GM21737 (cell line): ENCODE results near the gene MLIP.
"Not testable (repeated sequence)": the region's sequence is repeated elsewhere in the genome, so short reads cannot be mapped to it uniquely, and the experiment has no call there.

Experiments used
- ATAC-seq: cut with Tn5 transposase; IDR thresholded peaks from one replicate; pipeline ENCODE4 v1.9.1; 2021; ENCODE audit warnings: mild to moderate bottlenecking, moderate library complexity; ENCODE audit not compliant: unreplicated experiment

The MLIP gene

DNA sequence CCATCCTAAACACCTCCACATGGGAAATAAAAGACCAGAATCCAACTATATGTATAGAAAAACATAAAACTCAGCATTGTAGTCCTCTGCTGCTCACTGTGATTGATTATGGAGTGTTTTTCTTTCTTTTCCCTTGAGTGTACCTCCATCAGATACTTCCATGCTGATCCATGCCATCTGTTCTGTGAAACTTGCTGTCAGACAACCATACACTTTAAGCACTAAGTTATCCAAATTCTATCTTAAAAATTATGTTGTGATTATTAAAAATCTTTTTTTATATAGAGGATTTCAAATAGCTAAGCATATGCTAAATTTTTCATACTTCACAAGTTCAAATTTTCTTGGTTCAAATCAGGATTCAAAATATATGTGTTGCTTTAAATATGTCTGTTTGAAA is 105.1 kb downstream of the MLIP start:
- no peak for ATAC-seq

- no peak for ATAC-seq
Observed at GRCh38 chr6:54217018-54217417, 105.8 kb downstream of the MLIP start.

DNA sequence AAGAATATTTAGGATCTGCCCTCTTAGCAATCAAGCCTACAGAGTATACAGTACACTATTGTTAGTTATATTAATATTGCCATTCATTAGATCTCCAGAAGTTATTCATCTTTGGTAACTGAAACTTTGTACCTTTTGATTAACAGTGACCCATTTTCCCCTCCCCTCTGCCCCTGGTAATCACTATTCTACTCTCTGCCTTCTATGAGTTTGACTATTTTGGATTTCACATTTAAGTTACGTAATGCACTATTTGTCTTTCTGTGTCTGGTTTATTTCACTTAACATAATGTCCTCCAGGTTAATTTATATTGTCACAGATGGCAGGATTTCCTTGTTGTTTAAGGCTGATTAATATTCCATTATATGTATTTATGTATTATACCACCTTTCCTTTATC is 111.0 kb downstream of the MLIP start:
- ATAC-seq: no peak

- ATAC-seq: no peak
Observed at GRCh38 chr6:54232703-54233102, 121.5 kb downstream of the MLIP start.

GRCh38 chr6:54234539-54234938 is 123.3 kb downstream of the MLIP start:
- no peak for ATAC-seq

- no peak for ATAC-seq
Observed at GRCh38 chr6:54236984-54237383, 125.7 kb downstream of the MLIP start.

- no peak for ATAC-seq
Observed at GRCh38 chr6:54238396-54238795, 127.2 kb downstream of the MLIP start.

- no peak for ATAC-seq
Observed at GRCh38 chr6:54243699-54244098, 132.5 kb downstream of the MLIP start.

DNA sequence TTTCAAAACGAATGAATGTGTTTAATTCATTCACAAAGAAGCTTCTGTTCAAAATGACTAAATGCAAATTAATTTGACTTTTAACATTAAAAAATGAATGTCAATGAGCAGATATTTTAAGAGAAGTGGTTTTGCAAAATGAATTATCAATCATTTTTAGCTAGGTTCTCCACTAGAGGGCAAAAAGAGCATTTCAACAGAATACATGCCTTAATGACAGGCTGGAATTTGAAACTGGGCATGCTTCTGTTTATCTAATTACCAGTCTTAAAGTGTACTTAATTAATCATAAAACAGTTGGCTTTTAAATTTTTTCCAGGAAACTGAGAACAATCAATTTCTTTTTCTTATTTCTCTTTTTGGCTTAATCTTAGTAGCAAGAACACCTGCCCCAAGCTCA is 133.2 kb downstream of the MLIP start:
- ATAC-seq: no peak

GRCh38 chr6:54245265-54245664 is 134.0 kb downstream of the MLIP start:
- no peak for ATAC-seq

DNA sequence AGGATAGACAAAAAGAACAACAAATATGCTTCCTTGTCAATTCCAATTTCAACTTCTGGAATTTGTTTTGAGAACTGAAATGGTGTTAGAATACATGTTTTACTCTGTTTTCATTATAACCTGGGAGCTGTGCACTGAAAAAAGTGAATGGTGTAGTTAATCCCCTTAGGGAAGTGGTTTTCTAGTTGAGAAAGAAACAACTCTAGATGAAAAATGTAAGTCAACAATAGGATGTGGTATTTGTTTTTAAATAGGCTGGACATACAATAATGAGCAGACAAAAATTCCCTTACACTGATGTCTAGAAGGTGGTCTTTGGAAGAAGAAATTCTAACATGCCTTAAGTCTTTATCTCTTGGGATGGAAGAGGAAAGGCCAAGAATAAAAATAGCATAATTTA is 137.1 kb downstream of the MLIP start:
- ATAC-seq: no peak

DNA sequence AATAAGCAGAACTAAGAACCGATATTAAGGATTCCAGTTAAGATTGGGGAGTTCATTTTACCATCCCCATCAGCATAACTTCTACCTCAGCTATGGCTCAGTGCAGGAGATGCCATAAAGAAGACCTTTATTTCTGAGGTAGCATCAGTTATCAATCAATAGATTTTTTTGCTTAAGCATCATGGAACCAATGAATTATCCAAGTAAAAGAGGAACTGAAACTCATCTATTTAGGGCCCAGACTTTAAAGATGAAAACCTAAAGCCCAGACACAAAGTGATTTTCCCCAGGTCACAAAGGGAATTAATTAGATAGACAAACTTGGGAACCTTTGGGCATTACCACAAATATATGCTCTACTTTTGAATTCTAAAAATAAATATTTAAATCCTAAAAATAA is 137.8 kb downstream of the MLIP start:
- no peak for ATAC-seq

DNA sequence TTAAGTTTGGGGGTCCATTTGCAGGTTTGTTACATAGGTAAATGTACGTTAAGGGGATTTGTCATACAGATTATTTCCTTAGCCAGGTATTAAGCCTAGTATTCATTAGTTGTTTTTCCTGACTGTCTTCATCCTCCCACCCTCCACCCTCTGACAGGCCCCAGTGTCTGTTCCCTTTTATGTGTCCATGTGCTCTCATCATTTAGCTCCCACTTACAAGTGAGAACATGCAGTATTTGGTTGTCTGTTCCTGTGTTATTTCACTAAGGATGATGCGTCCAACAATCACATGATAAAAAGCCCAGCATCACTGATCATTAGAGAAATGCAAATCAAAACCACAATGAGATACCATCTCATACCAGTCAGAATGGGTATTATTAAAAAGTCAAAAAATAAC is 138.6 kb downstream of the MLIP start:
- not testable (repeated sequence) for ATAC-seq

DNA sequence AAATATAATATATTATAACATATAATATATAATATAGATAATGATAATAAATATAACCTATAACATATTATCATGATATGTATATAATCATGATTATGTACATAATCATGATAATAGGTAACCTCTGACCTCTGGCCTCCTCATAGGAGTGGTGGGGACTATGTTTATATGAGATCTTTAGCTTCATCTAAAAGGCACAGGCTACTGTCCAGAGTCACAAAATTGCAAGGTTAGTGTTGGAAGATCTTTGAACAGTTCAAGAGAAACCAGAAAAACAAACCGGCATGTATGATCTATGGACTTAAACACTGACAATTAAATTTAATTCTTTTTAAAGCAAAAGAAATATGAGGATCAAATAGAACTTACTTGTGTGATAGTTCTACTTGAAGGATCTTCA is 141.3 kb downstream of the MLIP start:
- ATAC-seq: no peak

- no peak for ATAC-seq
Observed at GRCh38 chr6:54252916-54253315, 141.7 kb downstream of the MLIP start.

DNA sequence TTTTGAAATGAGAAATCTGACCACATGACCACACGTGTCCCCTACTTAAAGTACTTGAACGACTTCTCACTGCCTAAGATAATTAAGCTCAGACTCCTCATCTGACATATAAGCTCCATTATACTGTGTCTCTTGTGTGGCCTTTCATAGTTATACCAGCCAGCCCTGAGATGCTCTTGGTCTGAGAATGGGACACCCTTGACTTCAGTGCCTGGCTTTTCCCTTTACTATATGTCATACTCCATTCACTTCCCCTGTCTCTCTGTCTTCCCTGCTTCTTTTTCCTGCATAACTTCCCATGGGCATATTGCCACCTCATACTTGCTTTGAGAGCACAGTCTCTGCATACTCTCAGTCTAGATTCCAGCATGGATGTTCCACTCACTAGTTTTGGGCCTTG is 143.6 kb downstream of the MLIP start:
- ATAC-seq: no peak

- no peak for ATAC-seq
Observed at GRCh38 chr6:54255886-54256285, 144.6 kb downstream of the MLIP start.

DNA sequence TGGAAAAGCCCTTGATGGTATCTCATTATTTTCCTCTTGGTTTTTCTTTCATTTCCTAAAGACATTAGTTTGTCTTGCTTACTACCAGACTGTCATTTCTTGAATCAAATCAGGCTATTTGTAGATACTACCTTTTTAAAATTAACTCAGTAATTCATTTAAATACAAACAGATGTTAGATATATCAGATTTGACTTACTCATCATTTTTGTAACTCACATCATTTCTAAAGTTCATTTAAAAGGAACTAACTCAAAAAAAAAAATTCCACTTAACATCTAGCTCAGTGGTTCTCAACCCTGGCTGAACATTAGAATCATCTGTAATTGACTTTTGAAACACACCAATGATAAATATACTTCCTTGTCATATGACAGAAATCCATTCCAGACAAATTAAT is 148.8 kb downstream of the MLIP start:
- no peak for ATAC-seq

GRCh38 chr6:54262499-54262898 is 151.3 kb downstream of the MLIP start:
- ATAC-seq: no peak

GRCh38 chr6:54262971-54263370 is 151.7 kb downstream of the MLIP start:
- no peak for ATAC-seq

DNA sequence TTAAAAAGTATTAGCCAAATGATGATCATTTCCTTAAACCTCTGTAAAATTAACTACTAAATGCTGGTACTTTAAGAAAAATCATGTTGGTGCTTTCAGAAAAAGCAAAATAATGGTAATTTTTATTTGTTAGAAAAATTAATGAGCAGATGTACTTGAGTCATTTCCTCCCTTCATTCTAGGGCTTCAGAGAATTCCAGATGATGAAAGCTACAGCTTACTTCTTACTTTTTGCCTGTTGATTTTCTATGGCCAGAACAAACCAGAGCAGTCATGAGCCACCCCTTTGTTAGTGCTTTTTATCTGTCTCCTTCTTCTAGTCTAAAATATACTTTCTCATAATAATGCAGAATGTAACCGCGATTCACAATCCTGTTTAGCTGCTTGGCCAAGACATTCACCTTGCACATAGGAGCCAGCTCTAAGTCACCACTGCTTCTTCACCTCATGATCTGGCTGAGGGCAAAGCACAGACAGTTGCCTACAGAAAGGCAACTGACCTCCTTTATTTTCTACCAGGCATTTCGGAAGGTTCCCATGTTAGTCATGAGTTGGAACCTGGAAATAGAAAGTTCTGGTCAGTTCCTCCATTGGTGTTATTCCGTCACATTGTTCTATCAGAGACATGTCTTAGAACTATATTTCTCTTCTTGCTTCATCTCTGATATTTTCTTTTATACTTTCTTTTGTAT is 153.5 kb downstream of the MLIP start:
- ATAC-seq: no peak

- no peak for ATAC-seq
Observed at GRCh38 chr6:54266400-54266923, 155.2 kb downstream of the MLIP start.

GRCh38 chr6:54267798-54268197 is 156.6 kb downstream of the MLIP start:
- ATAC-seq: no peak
